Aorta (tissue), 5 donors: ENCODE results near the gene EEF1A1. TPM values are rescaled to one million over a fixed set of nuclear protein-coding genes. Genes with fewer than 3 reads are reported as not detected.

Experiments used
- ATAC-seq: fragments of 200-7000 bp; cut with Tn5 transposase; one replicate; pipeline ENCODE4 v1.9.1; 2022; ENCODE audit warnings: moderate library complexity; ENCODE audit not compliant: low FRiP score
- DNase-seq, 2 donors: peaks; one replicate each; pipeline ENCODE4 v3.0.0-alpha.2; 2020
- H3K27ac ChIP-seq, 2 donors: one replicate each; pipeline ENCODE4 v1.5.1; 2013; ENCODE audit warnings: low read length in 2 of 2, mild to moderate bottlenecking in 2 of 2, moderate library complexity in 2 of 2, control low read depth in 1 of 2, inconsistent platforms in 1 of 2, low read depth in 1 of 2
- H3K27me3 ChIP-seq, 2 donors: one replicate each; pipeline ENCODE4 v1.6.1; 2013; ENCODE audit warnings: control low read depth in 1 of 2, low read length in 1 of 2, mild to moderate bottlenecking in 1 of 2, moderate library complexity in 1 of 2; ENCODE audit not compliant: insufficient read depth in 2 of 2, control insufficient read depth in 1 of 2
- H3K36me3 ChIP-seq, 2 donors: one replicate each; pipeline ENCODE4 v1.6.1; 2013; ENCODE audit warnings: control low read depth in 1 of 2, low read length in 1 of 2, mild to moderate bottlenecking in 1 of 2; ENCODE audit not compliant: insufficient read depth in 2 of 2, control insufficient read depth in 1 of 2
- H3K4me1 ChIP-seq, 2 donors: one replicate each; pipeline ENCODE4 v1.6.1; 2013; ENCODE audit warnings: low read length in 2 of 2, control low read depth in 1 of 2, mild to moderate bottlenecking in 1 of 2, moderate library complexity in 1 of 2; ENCODE audit not compliant: insufficient read depth in 2 of 2, control insufficient read depth in 1 of 2
- H3K4me3 ChIP-seq, 2 donors: one replicate each; pipeline ENCODE4 v1.5.1; 2013; ENCODE audit warnings: low read length in 2 of 2, control low read depth in 1 of 2, mild to moderate bottlenecking in 1 of 2
- H3K9me3 ChIP-seq: one replicate; pipeline ENCODE4 v1.6.1; 2013; ENCODE audit warnings: mild to moderate bottlenecking, low read length; ENCODE audit not compliant: control insufficient read depth
- whole genome bisulfite sequencing, 2 donors: extraction: QIAGEN DNeasy Blood & Tissue Kit; methylation state at CpG; one replicate each; pipeline ENCODE4 v1.1.7; 2013; 5-methylcytosine and 5-hydroxymethylcytosine counted together
- intact Hi-C, 2 donors: fragments of 100-400 bp; cut with DNase I; formaldehyde crosslinking; loops; one replicate each; pipeline versions ENCODE4 v1.14.2 to v1.15.0; 2022
- polyA plus RNA-seq, 2 donors: library from polyadenylated mRNA; stranded (reverse); fragments of 200-250 nt; gene quantifications; one replicate each; pipeline ENCODE4 v1.2.3, GENCODE V29; 2013
- total RNA-seq, 2 donors: library from RNA; stranded (reverse); fragmentation: NEBNext Ultra II Directional; extraction: Animal tissue kit (Norgen Biotek cat#: 25700); gene quantifications; one replicate each; pipeline ENCODE4 v1.2.1, GENCODE V29; 2021
- donor health status: healthy with polysubstance abuse.
- donor health status: Bipolar disorder and iron deficiency.
- donor health status: DM: no; HTN: no; CAD: no.
- donor health status: DM: no; HTN: no; CAD: no.
- donor health status: DM: yes; HTN: yes; CAD: no.

Gene EEF1A1
- total and polyA plus RNA-seq, 4 donors: 7,659 to 18,336 (median 8,831) TPM

GRCh38 chr6:73471686-73472290, 49.0 kb downstream of the EEF1A1 start:
- ATAC-seq (no peak), DNase-seq (no peak)
- Histone ChIP-seq H3K27ac (no peak overlapping the region), H3K27me3 (no peaks in the 10 kb centered on the region), H3K36me3 (peaks cover 2 to 6% of the 10 kb centered on the region in 2 donors), H3K4me1 (no peaks in the 10 kb centered on the region), H3K4me3 (no peak overlapping the region), H3K9me3 (no peaks in the 10 kb centered on the region)
- WGBS, 2 donors: 66 to 71% methylated on average over 2 of the region's 2 CpGs
- intact Hi-C loops: no loop called here

Other genes starting within 250 kb of the EEF1A1 start
- gene DPPA5, start 166.8 kb downstream of the EEF1A1 start, total RNA-seq: not detected
- gene DPPA5, start 166.8 kb downstream of the EEF1A1 start, polyA plus RNA-seq: under 1 TPM in 1 of 2 donors, not detected in 1; 0.38 TPM
- not detected for gene KHDC3L, start 158.4 kb downstream of the EEF1A1 start, total RNA-seq
- not detected for gene KHDC3L, start 158.4 kb downstream of the EEF1A1 start, polyA plus RNA-seq
- gene OOEP, start 151.1 kb downstream of the EEF1A1 start, total RNA-seq: under 1 TPM in 1 of 2 donors, not detected in 1; 0.39 TPM
- 1 to 10 TPM in 1 of 2 donors, under 1 TPM in 1; 0.84 to 1.1 TPM for gene OOEP, start 151.1 kb downstream of the EEF1A1 start, polyA plus RNA-seq
- gene DDX43, start 126.2 kb downstream of the EEF1A1 start, total RNA-seq: under 1 TPM; 0.71 to 0.78 TPM
- 1 to 10 TPM in 1 of 2 donors, not detected in 1; 1.6 TPM for gene DDX43, start 126.2 kb downstream of the EEF1A1 start, polyA plus RNA-seq
- 10 to 100 TPM in 1 of 2 donors, 1 to 10 TPM in 1; 8.7 to 10.8 TPM for gene CGAS, start 68.7 kb downstream of the EEF1A1 start, total RNA-seq
- 1 to 10 TPM; 2.5 to 3.6 TPM for gene CGAS, start 68.7 kb downstream of the EEF1A1 start, polyA plus RNA-seq
- 10 to 100 TPM; 21.9 to 33.0 TPM for gene MTO1, start 59.3 kb downstream of the EEF1A1 start, total RNA-seq
- 10 to 100 TPM in 1 of 2 donors, 1 to 10 TPM in 1; 6.3 to 13.3 TPM for gene MTO1, start 59.3 kb downstream of the EEF1A1 start, polyA plus RNA-seq
- 10 to 100 TPM; 22.0 to 22.4 TPM for gene SLC17A5, start 133.0 kb upstream of the EEF1A1 start, total RNA-seq
- gene SLC17A5, start 133.0 kb upstream of the EEF1A1 start, polyA plus RNA-seq: 10 to 100 TPM; 10.7 to 10.8 TPM
- gene CD109, start 175.2 kb upstream of the EEF1A1 start, total RNA-seq: 10 to 100 TPM; 26.1 to 29.8 TPM
- 1 to 10 TPM; 1.9 to 4.3 TPM for gene CD109, start 175.2 kb upstream of the EEF1A1 start, polyA plus RNA-seq